NCI-H1694 (cell line): ENCODE data around the gene C2orf81.
A peak's percentile ranks its signal among the peaks of the same experiment; 100 is the strongest.
"Not testable (repeated sequence)": the region's sequence is repeated elsewhere in the genome, so short reads cannot be mapped to it uniquely, and the experiment has no call there.

Experiments used
- DNase-seq: peaks from one replicate; lab custom pipeline; 2025; lab: John Stamatoyannopoulos, UW

Gene C2orf81

DNA sequence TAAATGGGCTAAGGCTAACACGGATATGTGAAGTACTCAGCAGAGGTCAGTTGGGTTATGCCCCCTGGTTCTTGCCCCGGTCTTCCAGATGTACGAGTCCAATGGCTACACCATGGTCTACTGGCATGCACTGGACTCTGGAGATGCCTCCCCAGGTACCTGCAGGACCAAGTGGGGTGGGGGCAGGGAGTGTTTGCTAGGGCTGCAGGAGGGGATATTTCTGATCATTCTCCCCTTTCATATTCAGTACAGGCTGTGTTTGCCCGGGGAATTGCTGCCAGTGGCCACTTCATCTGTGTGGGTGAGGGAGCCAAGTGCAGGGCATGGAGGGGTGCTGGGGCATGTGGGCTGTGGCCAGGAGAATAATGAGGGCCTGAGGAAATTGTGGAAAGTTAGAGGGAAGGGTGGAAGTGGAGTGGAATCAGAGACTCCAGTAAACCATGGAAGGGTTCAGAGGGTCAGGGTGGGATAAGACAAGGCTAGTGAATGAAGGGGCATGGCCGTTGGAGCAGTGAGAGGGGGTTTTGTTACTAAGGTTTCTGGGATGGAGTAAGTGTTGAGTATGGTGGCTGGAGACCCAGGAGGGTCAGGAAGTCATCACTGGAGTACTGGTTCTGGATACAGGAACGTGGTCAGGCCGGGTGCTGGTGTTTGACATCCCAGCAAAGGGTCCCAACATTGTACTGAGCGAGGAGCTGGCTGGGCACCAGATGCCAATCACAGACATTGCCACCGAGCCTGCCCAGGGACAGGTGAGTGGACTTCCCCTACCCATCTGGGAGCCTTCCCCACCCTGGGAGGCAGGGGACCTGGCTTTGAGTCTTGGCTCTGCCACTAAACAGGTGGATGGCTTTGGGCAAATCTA lies 2.0 kb upstream of the C2orf81 start:
- DNase-seq: no peak

- DNase-seq: not testable (repeated sequence)
These were observed 846 bp downstream of the C2orf81 start for GRCh38 chr2:74420443-74421103.

DNA sequence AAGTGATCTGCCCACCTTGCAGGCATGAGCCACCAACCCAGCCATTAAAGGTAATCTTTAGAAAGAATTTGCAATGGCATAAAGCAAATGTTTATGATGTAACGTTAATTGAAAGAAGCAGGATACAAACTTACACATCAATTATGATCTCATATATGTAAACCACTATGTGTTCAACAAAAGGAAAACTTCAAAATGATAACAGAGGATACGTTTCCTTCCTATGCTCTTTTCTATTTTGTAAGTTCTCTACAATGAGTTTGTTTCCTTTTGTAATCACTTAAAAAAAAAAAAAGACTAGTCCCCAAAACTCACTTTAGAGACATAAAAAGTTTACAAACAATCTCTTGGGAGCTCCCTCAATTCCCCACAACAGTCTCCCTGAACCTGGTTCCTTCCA lies 1.4 kb downstream of the C2orf81 start:
- no peak for DNase-seq

GRCh38 chr2:74419345-74419744 lies 2.1 kb downstream of the C2orf81 start:
- DNase-seq: no peak

GRCh38 chr2:74418312-74418711 lies 3.1 kb downstream of the C2orf81 start:
- no peak for DNase-seq

DNA sequence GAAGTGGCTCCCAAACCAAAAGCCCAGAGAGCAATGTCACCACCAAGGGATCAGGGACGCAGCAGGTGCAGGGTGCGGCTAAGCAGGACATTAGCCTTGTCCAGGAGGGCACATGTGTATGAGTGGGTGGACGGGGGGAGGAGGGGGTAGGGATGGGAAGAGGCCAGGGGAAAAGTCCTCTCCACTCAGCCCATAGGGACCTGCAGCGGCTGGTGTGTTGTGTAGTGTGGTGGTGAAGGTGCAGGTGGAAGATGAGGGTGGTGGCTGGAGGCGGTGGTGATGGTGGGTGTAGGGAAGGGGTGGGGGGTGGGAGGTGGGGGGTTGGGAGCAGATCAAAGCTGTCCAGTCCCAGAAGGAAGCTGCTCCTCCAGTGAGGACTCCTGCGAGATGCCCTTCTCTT lies 3.7 kb downstream of the C2orf81 start:
- DNase-seq: no peak

GRCh38 chr2:74417197-74417596 lies 4.2 kb downstream of the C2orf81 start:
- DNase-seq: no peak

DNA sequence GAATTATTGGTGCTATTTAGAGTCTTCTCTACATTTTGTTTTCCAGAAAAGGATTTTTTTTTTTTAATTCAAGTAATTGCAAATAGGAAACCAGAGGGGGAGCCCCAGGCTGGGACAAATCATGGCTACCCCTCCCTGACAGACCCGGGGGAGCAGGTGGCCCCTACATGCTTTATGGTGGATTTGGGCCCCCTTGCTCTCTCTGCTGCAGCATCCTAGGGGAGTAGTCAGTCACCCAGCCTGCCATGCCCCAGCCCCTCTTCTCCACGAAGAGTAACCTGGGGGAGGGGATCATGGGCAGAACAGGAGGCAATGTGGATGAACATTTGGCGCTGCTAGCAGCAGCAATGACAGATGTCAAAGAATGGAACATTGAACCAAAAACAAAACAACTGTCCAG lies 4.6 kb downstream of the C2orf81 start:
- DNase-seq: peak; percentile 63

- DNase-seq: no peak
These were observed 5.5 kb downstream of the C2orf81 start for GRCh38 chr2:74415762-74416395.

- DNase-seq: no peak
These were observed 6.3 kb downstream of the C2orf81 start for GRCh38 chr2:74414881-74415761.

GRCh38 chr2:74414441-74414840 lies 7.0 kb downstream of the C2orf81 start:
- DNase-seq: no peak

- DNase-seq: no peak
These were observed 8.3 kb downstream of the C2orf81 start for GRCh38 chr2:74413001-74413698.

- no peak for DNase-seq
These were observed 13.7 kb downstream of the C2orf81 start for GRCh38 chr2:74407682-74408081.

GRCh38 chr2:74406035-74406434 lies 15.4 kb downstream of the C2orf81 start:
- no peak for DNase-seq

GRCh38 chr2:74401891-74402290 lies 19.5 kb downstream of the C2orf81 start:
- DNase-seq: no peak

DNA sequence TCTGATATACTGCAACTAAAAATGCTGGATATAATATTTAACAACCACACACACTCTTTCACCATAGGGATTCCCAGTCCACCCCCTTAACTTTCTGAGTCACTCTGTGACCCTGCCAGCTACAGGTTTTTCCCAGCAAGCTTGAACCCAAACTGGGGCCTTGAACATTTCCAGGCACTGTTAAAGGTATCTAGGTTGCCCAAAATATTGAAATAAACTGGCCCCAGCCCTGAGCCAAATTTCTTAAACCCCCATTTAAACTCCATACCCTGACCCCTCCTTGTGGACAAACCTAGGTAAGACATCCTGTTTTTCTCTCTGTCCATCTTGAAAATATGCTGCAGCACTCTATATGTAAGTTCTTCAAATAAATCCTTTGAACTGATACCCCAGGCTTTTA lies 21.6 kb downstream of the C2orf81 start:
- peak; percentile 39 for DNase-seq

GRCh38 chr2:74396149-74396548 lies 25.3 kb downstream of the C2orf81 start:
- no peak for DNase-seq

GRCh38 chr2:74393525-74393924 lies 27.9 kb downstream of the C2orf81 start:
- no peak for DNase-seq

DNA sequence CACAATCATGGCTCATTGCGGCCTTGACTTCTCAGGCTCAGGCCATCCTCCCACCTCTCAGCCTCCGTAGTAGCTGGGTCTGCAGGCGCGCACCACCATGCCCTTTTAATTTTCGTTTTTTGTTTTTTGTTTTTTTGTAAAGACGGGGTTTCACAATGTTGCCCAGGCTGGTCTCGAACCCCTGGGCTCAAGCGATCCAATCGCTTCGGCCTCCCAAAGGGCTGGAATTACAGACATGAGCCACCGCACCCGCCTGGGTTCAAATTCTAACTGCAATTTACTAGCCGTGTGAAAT lies 29.0 kb downstream of the C2orf81 start:
- no peak for DNase-seq

GRCh38 chr2:74391580-74392448 lies 29.6 kb downstream of the C2orf81 start:
- peak; percentile 88 for DNase-seq

DNA sequence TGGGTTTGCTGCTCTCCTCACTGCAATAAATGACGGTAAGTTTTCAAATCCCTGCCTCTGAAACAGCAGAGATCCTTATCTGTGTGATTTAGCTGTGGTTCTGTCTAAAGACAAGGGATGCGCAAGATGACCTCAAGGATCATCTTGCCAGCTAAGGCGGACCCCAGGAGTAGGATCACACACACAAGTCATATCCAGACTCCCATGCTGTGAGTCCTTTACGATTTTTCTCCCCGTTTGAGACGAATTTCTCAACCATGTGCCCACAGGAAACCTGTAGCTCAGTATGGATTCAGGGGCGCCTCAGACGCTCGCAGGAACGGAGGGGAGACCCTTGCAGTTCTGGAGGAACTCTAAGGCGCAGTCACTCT lies 30.2 kb downstream of the C2orf81 start:
- no peak for DNase-seq
